ENCODE measurements around the gene KDM8. TPM values are rescaled to one million over a fixed set of nuclear protein-coding genes. Genes with fewer than 3 reads are reported as not detected.

The KDM8 gene
- total and polyA plus RNA-seq, 2 experiments from 2014 or later, result 5.1 to 5.7 TPM

DNA sequence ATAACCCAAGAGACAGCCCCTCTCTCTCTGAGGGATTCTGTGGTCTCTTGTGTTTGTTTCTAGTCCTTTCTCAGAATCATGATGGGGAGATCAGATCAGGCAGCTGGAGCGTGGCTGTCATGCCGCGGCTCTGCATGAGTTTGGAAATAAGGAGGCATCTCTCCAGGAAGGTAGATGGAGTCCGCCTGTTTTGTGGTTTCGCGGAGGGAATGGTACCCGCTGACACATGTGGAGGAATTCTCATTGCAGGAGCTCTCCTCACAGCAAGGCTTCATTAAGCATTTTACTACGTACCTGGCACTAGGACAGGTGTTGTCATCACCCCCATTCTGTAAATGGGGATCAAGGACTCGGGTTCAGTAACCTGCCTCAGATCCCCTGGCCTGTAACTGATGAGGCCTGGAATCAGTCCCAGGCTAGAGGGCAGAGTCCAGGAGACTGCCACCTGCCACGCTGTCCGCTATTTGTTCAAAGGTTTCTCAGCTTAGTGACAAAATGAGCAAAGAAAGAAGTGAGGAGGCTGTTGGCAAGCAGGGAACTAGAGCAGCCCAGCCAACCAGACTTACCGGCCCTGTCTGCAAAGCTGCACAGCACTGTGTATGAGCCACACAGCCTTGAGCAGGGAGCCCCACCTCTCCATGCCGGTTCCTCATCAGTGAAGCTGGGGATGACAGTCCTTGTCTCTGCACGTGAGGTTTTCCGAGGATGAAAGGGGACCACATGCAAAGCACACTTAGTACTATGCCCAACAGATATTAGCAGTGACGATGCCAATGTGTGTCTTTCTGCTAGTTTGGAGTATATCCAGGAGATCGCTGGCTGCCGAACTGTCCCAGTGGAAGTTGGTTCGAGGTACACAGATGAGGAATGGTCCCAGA lies 11.0 kb downstream of the KDM8 start:
- TF ChIP-seq EZH2phosphoT487 (IDR thresholded peaks at IDR 0.05; ENCODE audit: unreplicated experiment) (no peak), ZNF331 (CRISPR knock-in tag; IDR thresholded peaks at IDR 0.05; ENCODE audit: low read depth) (no peak), JUNB (IDR thresholded peaks at IDR 0.05; ENCODE audit: unreplicated experiment) (no peak), POLR2AphosphoS5 (IDR thresholded peaks at IDR 0.05; ENCODE audit: low read depth) (no peak), ZNF114 (CRISPR knock-in tag; IDR thresholded peaks at IDR 0.05) (no peak), EZH2 (IDR thresholded peaks at IDR 0.05; ENCODE audit: low read depth, unreplicated experiment) (no peak), NANOG (IDR thresholded peaks at IDR 0.05; ENCODE audit: borderline replicate concordance) (no peak), CREB1 (CRISPR knock-in tag; IDR thresholded peaks at IDR 0.05; ENCODE audit: low read depth) (no peak), STAT1 (IDR thresholded peaks at IDR 0.05; ENCODE audit: unreplicated experiment) (no peak)
- TF ChIP-seq, protein P1, sequence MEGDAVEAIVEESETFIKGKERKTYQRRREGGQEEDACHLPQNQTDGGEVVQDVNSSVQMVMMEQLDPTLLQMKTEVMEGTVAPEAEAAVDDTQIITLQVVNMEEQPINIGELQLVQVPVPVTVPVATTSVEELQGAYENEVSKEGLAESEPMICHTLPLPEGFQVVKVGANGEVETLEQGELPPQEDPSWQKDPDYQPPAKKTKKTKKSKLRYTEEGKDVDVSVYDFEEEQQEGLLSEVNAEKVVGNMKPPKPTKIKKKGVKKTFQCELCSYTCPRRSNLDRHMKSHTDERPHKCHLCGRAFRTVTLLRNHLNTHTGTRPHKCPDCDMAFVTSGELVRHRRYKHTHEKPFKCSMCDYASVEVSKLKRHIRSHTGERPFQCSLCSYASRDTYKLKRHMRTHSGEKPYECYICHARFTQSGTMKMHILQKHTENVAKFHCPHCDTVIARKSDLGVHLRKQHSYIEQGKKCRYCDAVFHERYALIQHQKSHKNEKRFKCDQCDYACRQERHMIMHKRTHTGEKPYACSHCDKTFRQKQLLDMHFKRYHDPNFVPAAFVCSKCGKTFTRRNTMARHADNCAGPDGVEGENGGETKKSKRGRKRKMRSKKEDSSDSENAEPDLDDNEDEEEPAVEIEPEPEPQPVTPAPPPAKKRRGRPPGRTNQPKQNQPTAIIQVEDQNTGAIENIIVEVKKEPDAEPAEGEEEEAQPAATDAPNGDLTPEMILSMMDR (conservative IDR thresholded peaks at IDR 0.05; ENCODE audit: low read depth in 2 of 2), result no peak
- TF ChIP-seq, protein P2, sequence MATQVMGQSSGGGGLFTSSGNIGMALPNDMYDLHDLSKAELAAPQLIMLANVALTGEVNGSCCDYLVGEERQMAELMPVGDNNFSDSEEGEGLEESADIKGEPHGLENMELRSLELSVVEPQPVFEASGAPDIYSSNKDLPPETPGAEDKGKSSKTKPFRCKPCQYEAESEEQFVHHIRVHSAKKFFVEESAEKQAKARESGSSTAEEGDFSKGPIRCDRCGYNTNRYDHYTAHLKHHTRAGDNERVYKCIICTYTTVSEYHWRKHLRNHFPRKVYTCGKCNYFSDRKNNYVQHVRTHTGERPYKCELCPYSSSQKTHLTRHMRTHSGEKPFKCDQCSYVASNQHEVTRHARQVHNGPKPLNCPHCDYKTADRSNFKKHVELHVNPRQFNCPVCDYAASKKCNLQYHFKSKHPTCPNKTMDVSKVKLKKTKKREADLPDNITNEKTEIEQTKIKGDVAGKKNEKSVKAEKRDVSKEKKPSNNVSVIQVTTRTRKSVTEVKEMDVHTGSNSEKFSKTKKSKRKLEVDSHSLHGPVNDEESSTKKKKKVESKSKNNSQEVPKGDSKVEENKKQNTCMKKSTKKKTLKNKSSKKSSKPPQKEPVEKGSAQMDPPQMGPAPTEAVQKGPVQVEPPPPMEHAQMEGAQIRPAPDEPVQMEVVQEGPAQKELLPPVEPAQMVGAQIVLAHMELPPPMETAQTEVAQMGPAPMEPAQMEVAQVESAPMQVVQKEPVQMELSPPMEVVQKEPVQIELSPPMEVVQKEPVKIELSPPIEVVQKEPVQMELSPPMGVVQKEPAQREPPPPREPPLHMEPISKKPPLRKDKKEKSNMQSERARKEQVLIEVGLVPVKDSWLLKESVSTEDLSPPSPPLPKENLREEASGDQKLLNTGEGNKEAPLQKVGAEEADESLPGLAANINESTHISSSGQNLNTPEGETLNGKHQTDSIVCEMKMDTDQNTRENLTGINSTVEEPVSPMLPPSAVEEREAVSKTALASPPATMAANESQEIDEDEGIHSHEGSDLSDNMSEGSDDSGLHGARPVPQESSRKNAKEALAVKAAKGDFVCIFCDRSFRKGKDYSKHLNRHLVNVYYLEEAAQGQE (IDR thresholded peaks at IDR 0.05; ENCODE audit: unreplicated experiment), result no peak
- TF ChIP-seq, protein P3, sequence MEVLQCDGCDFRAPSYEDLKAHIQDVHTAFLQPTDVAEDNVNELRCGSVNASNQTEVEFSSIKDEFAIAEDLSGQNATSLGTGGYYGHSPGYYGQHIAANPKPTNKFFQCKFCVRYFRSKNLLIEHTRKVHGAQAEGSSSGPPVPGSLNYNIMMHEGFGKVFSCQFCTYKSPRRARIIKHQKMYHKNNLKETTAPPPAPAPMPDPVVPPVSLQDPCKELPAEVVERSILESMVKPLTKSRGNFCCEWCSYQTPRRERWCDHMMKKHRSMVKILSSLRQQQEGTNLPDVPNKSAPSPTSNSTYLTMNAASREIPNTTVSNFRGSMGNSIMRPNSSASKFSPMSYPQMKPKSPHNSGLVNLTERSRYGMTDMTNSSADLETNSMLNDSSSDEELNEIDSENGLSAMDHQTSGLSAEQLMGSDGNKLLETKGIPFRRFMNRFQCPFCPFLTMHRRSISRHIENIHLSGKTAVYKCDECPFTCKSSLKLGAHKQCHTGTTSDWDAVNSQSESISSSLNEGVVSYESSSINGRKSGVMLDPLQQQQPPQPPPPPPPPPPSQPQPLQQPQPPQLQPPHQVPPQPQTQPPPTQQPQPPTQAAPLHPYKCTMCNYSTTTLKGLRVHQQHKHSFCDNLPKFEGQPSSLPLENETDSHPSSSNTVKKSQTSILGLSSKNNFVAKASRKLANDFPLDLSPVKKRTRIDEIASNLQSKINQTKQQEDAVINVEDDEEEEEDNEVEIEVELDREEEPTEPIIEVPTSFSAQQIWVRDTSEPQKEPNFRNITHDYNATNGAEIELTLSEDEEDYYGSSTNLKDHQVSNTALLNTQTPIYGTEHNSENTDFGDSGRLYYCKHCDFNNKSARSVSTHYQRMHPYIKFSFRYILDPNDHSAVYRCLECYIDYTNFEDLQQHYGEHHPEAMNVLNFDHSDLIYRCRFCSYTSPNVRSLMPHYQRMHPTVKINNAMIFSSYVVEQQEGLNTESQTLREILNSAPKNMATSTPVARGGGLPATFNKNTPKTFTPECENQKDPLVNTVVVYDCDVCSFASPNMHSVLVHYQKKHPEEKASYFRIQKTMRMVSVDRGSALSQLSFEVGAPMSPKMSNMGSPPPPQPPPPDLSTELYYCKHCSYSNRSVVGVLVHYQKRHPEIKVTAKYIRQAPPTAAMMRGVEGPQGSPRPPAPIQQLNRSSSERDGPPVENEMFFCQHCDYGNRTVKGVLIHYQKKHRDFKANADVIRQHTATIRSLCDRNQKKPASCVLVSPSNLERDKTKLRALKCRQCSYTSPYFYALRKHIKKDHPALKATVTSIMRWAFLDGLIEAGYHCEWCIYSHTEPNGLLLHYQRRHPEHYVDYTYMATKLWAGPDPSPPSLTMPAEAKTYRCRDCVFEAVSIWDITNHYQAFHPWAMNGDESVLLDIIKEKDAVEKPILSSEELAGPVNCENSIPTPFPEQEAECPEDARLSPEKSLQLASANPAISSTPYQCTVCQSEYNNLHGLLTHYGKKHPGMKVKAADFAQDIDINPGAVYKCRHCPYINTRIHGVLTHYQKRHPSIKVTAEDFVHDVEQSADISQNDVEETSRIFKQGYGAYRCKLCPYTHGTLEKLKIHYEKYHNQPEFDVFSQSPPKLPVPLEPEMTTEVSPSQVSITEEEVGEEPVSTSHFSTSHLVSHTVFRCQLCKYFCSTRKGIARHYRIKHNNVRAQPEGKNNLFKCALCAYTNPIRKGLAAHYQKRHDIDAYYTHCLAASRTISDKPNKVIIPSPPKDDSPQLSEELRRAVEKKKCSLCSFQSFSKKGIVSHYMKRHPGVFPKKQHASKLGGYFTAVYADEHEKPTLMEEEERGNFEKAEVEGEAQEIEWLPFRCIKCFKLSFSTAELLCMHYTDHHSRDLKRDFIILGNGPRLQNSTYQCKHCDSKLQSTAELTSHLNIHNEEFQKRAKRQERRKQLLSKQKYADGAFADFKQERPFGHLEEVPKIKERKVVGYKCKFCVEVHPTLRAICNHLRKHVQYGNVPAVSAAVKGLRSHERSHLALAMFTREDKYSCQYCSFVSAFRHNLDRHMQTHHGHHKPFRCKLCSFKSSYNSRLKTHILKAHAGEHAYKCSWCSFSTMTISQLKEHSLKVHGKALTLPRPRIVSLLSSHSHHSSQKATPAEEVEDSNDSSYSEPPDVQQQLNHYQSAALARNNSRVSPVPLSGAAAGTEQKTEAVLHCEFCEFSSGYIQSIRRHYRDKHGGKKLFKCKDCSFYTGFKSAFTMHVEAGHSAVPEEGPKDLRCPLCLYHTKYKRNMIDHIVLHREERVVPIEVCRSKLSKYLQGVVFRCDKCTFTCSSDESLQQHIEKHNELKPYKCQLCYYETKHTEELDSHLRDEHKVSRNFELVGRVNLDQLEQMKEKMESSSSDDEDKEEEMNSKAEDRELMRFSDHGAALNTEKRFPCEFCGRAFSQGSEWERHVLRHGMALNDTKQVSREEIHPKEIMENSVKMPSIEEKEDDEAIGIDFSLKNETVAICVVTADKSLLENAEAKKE (CRISPR knock-in tag; IDR thresholded peaks at IDR 0.05), result no peak
- TF ChIP-seq, protein P4, sequence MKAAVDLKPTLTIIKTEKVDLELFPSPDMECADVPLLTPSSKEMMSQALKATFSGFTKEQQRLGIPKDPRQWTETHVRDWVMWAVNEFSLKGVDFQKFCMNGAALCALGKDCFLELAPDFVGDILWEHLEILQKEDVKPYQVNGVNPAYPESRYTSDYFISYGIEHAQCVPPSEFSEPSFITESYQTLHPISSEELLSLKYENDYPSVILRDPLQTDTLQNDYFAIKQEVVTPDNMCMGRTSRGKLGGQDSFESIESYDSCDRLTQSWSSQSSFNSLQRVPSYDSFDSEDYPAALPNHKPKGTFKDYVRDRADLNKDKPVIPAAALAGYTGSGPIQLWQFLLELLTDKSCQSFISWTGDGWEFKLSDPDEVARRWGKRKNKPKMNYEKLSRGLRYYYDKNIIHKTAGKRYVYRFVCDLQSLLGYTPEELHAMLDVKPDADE (IDR thresholded peaks at IDR 0.05), result no peak
- peaks cover 3% of the 10 kb centered on the region for H3K27me3 Mint-ChIP-seq (ENCODE audit: insufficient read depth, low read depth, poor library complexity)
- Histone ChIP-seq H2AFZ (no peak overlapping the region), H3K4me1 (ENCODE audit: insufficient read depth) (no peaks in the 10 kb centered on the region), H3F3A (replicated peaks; ENCODE audit: low read depth) (no peaks in the 10 kb centered on the region), H3K36me3 (ENCODE audit: insufficient read depth) (no peaks in the 10 kb centered on the region), H3K4me3 (no peak overlapping the region), H3K79me2 (replicated peaks; ENCODE audit: insufficient read depth) (no peaks in the 10 kb centered on the region), H3K9me2 (ENCODE audit: insufficient read depth) (no peaks in the 10 kb centered on the region), H4K20me1 (replicated peaks; ENCODE audit: insufficient read depth) (no peaks in the 10 kb centered on the region), H3K27me3 (ENCODE audit: insufficient read depth) (no peaks in the 10 kb centered on the region), H3K4me2 (no peak overlapping the region), H3K27ac (ENCODE audit: low read depth) (no peak overlapping the region)
- ATAC-seq, result no peak
- DNase-seq (ENCODE audit: low spot score), result no peak
- no peaks in the 10 kb centered on the region; the same call in 2 of the 3 replicates for H3K9me3 Mint-ChIP-seq
- no peaks in the 10 kb centered on the region; the same call in 2 of the 3 replicates for H3K4me1 Mint-ChIP-seq
- H3K27ac Mint-ChIP-seq, result no peak overlapping the region
- H3K4me3 Mint-ChIP-seq, result no peak overlapping the region
- peaks cover 14% of the 10 kb centered on the region for H3K36me3 Mint-ChIP-seq (ENCODE audit: low read depth)
